B cell (primary cell): ENCODE measurements around the gene HSD17B2.

Experiments
- EZH2 ChIP-seq: IDR thresholded peaks from 2 replicates; pipeline ENCODE4 v1.6.1; 2012; ENCODE audit warnings: borderline replicate concordance, low read depth, mild to moderate bottlenecking, moderate library complexity, low read length; ENCODE audit not compliant: insufficient read depth, poor library complexity, severe bottlenecking
- TF ChIP-seq, protein P1 (sequence below): fragments of 200-600 bp; IDR thresholded peaks from one replicate; pipeline ENCODE4 v1.8.0; 2022; ENCODE audit warnings: antibody characterized with exemption, mild to moderate bottlenecking

DNA sequence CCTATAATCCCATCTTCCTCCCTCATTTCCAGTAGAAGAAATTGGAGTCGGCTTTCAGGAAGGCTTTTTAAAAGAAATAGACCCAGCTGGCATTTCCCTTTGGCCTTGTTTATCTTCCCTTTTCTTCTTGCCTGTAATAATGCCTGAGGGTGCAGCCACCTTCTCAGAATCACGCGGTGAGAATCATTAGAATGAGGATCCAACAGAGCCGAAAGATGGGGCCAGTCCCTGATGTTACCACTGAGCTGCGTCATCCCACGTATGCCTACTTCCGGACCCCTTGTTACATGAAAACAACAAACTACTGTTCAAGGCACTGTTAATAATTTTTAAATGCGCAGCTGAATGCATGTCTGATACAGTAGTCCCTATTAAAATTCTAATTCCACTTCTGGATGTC lies 47.9 kb upstream of the HSD17B2 start:
- TF ChIP-seq, protein P1, sequence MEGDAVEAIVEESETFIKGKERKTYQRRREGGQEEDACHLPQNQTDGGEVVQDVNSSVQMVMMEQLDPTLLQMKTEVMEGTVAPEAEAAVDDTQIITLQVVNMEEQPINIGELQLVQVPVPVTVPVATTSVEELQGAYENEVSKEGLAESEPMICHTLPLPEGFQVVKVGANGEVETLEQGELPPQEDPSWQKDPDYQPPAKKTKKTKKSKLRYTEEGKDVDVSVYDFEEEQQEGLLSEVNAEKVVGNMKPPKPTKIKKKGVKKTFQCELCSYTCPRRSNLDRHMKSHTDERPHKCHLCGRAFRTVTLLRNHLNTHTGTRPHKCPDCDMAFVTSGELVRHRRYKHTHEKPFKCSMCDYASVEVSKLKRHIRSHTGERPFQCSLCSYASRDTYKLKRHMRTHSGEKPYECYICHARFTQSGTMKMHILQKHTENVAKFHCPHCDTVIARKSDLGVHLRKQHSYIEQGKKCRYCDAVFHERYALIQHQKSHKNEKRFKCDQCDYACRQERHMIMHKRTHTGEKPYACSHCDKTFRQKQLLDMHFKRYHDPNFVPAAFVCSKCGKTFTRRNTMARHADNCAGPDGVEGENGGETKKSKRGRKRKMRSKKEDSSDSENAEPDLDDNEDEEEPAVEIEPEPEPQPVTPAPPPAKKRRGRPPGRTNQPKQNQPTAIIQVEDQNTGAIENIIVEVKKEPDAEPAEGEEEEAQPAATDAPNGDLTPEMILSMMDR, result no peak
- no peak for TF ChIP-seq EZH2
